Measurements from ENCODE around the gene NDUFA13.

GRCh38 chr19:19550485-19550929 is 34.5 kb downstream of the NDUFA13 start:
- TF ChIP-seq CTCF (IDR thresholded peaks at IDR 0.05): no peak
- no peak for TF ChIP-seq POLR2A (IDR thresholded peaks at IDR 0.05)
